ENCODE results near the gene POC1B.

POC1B gene

DNA sequence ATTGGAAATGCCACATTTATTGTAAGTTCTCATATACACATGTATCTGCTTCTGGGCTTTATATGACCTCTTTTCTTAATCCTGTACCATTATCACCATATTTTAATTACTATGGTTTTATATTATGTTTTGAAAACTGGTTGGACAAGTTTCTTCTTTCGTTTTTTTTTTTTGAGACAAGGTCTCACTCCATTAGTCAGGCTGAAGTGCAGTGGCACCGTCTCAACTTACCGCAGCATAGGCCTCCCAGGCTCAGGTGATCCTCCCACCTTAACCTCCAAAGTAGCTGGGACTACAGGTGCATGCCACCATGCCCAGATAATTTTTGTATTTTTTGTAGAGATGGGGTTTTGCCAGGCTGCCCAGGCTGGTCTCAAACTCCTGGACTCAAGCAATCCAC, 45.9 kb downstream of the POC1B start:
- no peak overlapping the region for H3K9ac ChIP-seq
- no peaks in the 10 kb centered on the region for H4K20me1 ChIP-seq (ENCODE audit: insufficient read depth)
- no peaks in the 10 kb centered on the region for H3K79me2 ChIP-seq (ENCODE audit: insufficient read depth, low read depth)
- H3K27ac ChIP-seq: no peak overlapping the region
- no peaks in the 10 kb centered on the region for H3K27me3 ChIP-seq (ENCODE audit: insufficient read depth, low read depth)
- TF ChIP-seq, protein P1, sequence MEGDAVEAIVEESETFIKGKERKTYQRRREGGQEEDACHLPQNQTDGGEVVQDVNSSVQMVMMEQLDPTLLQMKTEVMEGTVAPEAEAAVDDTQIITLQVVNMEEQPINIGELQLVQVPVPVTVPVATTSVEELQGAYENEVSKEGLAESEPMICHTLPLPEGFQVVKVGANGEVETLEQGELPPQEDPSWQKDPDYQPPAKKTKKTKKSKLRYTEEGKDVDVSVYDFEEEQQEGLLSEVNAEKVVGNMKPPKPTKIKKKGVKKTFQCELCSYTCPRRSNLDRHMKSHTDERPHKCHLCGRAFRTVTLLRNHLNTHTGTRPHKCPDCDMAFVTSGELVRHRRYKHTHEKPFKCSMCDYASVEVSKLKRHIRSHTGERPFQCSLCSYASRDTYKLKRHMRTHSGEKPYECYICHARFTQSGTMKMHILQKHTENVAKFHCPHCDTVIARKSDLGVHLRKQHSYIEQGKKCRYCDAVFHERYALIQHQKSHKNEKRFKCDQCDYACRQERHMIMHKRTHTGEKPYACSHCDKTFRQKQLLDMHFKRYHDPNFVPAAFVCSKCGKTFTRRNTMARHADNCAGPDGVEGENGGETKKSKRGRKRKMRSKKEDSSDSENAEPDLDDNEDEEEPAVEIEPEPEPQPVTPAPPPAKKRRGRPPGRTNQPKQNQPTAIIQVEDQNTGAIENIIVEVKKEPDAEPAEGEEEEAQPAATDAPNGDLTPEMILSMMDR (conservative IDR thresholded peaks at IDR 0.05; ENCODE audit: low read depth, low read length): no peak
- no peak overlapping the region for H3K4me3 ChIP-seq (IDR thresholded peaks at IDR 0.05; ENCODE audit: insufficient read depth, low read depth, low read length)
- no peak overlapping the region for H2AFZ ChIP-seq (ENCODE audit: low read depth)
- no peak overlapping the region for H3K4me2 ChIP-seq
- H3K36me3 ChIP-seq (ENCODE audit: insufficient read depth): no peaks in the 10 kb centered on the region
- peaks cover 12% of the 10 kb centered on the region for H3K4me1 ChIP-seq (ENCODE audit: low read depth, poor library complexity, severe bottlenecking)

DNA sequence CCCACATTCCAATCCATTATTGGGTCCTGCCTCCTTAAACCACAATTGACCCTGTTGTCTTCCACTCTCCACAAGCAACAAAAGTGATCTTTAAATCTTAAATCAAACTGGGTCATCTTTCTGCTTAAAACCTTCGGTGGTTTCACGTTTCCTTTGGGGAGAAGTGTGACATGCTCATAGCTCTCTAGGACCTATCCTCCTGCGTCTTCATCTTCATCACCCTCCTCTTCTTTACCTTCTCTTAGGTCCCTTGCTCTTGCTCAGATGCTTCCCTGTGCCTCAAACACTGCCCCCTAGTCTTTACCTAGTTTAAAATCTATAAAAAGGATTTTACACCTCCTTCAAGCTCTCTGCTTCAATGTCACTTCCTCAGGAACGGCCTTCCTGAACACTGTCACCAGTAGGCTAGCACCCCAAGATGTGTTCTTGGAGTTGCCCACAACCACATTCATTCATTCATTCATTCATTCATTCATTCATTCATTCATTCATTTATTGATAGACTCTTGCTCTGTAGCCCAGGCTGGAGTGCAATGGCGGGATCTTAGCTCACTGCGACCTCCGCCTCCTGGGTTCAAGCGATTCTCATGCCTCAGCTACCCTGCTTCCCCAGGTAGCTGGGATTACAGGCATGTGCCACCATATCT, 48.1 kb downstream of the POC1B start:
- peaks cover 34% of the 10 kb centered on the region for H3K4me1 ChIP-seq (ENCODE audit: low read depth, poor library complexity, severe bottlenecking)
- no peak overlapping the region for H3K27ac ChIP-seq
- no peaks in the 10 kb centered on the region for H3K79me2 ChIP-seq (ENCODE audit: insufficient read depth, low read depth)
- H3K27me3 ChIP-seq (ENCODE audit: insufficient read depth, low read depth): no peaks in the 10 kb centered on the region
- H3K4me3 ChIP-seq (IDR thresholded peaks at IDR 0.05; ENCODE audit: insufficient read depth, low read depth, low read length): no peak overlapping the region
- no peak overlapping the region for H2AFZ ChIP-seq (ENCODE audit: low read depth)
- no peak overlapping the region for H3K4me2 ChIP-seq
- H4K20me1 ChIP-seq (ENCODE audit: insufficient read depth): no peaks in the 10 kb centered on the region
- no peak overlapping the region for H3K9ac ChIP-seq
- no peaks in the 10 kb centered on the region for H3K36me3 ChIP-seq (ENCODE audit: insufficient read depth)
- TF ChIP-seq, protein P1 (conservative IDR thresholded peaks at IDR 0.05; ENCODE audit: low read depth, low read length): no peak

DNA sequence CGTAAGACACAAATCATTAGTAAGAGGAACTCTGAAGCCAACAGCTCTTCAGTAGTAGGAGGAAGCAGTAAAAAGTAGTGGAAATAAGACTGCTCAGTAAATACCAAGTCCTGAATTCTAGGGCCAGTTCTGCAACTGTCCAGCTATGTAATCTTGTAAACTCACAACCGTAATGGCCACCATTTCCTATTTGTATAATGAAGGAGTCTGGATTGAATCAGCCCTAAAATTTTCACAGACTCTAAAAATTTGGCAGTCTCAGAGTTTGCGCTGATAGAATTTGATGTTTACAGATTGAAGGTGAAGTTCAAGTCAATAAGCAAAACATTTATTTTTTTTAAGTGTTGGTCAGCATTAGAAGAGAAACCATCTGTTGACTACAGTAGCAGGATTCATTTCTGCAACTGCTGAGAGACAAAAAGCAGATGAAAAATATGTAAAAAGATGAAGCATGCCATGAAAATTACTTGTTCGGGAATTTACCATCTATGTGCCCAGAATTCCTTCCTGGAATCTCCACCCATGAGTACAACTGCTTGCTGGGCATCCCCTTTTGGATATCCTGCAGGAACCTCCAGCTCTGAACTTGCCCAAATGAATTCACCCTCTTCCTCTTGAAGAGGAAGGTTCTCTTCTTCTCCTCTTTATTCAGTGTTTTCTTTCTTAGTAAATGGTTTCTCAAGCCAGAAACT, 48.8 kb downstream of the POC1B start:
- H3K27ac ChIP-seq: no peak overlapping the region
- H3K4me3 ChIP-seq (IDR thresholded peaks at IDR 0.05; ENCODE audit: insufficient read depth, low read depth, low read length): no peak overlapping the region
- peaks cover 37% of the 10 kb centered on the region for H3K4me1 ChIP-seq (ENCODE audit: low read depth, poor library complexity, severe bottlenecking)
- no peak overlapping the region for H2AFZ ChIP-seq (ENCODE audit: low read depth)
- no peaks in the 10 kb centered on the region for H3K36me3 ChIP-seq (ENCODE audit: insufficient read depth)
- H3K27me3 ChIP-seq (ENCODE audit: insufficient read depth, low read depth): no peaks in the 10 kb centered on the region
- H4K20me1 ChIP-seq (ENCODE audit: insufficient read depth): no peaks in the 10 kb centered on the region
- TF ChIP-seq, protein P1 (conservative IDR thresholded peaks at IDR 0.05; ENCODE audit: low read depth, low read length): no peak
- H3K79me2 ChIP-seq (ENCODE audit: insufficient read depth, low read depth): no peaks in the 10 kb centered on the region
- no peak overlapping the region for H3K4me2 ChIP-seq
- no peak overlapping the region for H3K9ac ChIP-seq

DNA sequence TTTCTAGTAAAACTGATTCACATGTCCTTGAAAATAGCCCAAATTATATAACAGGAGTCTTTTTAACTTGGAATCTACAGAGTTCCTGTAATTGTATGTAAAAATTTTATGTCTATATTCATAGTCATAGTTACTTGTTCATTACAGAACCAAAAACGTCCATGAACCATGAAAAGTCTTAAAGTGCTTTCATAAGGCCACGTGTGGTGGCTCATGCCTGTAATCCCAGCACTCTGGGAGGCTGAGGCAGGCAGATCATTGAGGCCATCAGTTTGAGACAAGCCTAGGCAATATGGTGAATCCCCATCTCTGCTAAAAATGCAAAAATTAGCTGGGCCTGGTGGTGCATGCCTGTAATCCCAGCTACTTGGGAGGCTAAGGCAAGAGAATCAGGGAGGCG, 49.6 kb downstream of the POC1B start:
- Histone ChIP-seq H3K4me2 (no peak overlapping the region), H3K36me3 (ENCODE audit: insufficient read depth) (no peaks in the 10 kb centered on the region)

More for the DNA sequence above, 49.6 kb downstream of the POC1B start:
- no peaks in the 10 kb centered on the region for H3K27me3 ChIP-seq (ENCODE audit: insufficient read depth, low read depth)
- H3K4me1 ChIP-seq (ENCODE audit: low read depth, poor library complexity, severe bottlenecking): peaks cover 45% of the 10 kb centered on the region
- H3K79me2 ChIP-seq (ENCODE audit: insufficient read depth, low read depth): no peaks in the 10 kb centered on the region
- no peak overlapping the region for H3K4me3 ChIP-seq (IDR thresholded peaks at IDR 0.05; ENCODE audit: insufficient read depth, low read depth, low read length)
- H2AFZ ChIP-seq (ENCODE audit: low read depth): no peak overlapping the region
- no peak overlapping the region for H3K27ac ChIP-seq
- TF ChIP-seq, protein P1 (conservative IDR thresholded peaks at IDR 0.05; ENCODE audit: low read depth, low read length): no peak
- H4K20me1 ChIP-seq (ENCODE audit: insufficient read depth): no peaks in the 10 kb centered on the region
- no peak overlapping the region for H3K9ac ChIP-seq
